SU-DHL-6 (cell line): ENCODE data around the gene ZNF83.

Source experiments
- CTCF ChIP-seq: fragments of 200-600 bp; sonication (generic); IDR thresholded peaks from one replicate; pipeline ENCODE4 v1.5.1; 2017; ENCODE audit warnings: antibody characterized with exemption, mild to moderate bottlenecking, low read length, moderate library complexity; ENCODE audit not compliant: insufficient read depth, poor library complexity, severe bottlenecking
- EZH2phosphoT487 ChIP-seq: fragments of 200-600 bp; sonication (generic), shearing (Covaris generic); conservative IDR thresholded peaks from 2 replicates; pipeline ENCODE4 v1.6.1; 2018; ENCODE audit warnings: mild to moderate bottlenecking, antibody characterized with exemption, low read length, moderate library complexity, mixed read lengths

GRCh38 chr19:52639996-52640395, 1.8 kb upstream of the ZNF83 start:
- TF ChIP-seq CTCF (no peak), EZH2phosphoT487 (no peak)
